NCI-H2107 (cell line): Measurements from ENCODE around the gene MIXL1.
"Not testable (repeated sequence)": the region's sequence is repeated elsewhere in the genome, so short reads cannot be mapped to it uniquely, and the experiment has no call there.

ENCODE experiments used
- DNase-seq: peaks from one replicate; lab custom pipeline; 2025; lab: John Stamatoyannopoulos, UW

The MIXL1 gene

DNA sequence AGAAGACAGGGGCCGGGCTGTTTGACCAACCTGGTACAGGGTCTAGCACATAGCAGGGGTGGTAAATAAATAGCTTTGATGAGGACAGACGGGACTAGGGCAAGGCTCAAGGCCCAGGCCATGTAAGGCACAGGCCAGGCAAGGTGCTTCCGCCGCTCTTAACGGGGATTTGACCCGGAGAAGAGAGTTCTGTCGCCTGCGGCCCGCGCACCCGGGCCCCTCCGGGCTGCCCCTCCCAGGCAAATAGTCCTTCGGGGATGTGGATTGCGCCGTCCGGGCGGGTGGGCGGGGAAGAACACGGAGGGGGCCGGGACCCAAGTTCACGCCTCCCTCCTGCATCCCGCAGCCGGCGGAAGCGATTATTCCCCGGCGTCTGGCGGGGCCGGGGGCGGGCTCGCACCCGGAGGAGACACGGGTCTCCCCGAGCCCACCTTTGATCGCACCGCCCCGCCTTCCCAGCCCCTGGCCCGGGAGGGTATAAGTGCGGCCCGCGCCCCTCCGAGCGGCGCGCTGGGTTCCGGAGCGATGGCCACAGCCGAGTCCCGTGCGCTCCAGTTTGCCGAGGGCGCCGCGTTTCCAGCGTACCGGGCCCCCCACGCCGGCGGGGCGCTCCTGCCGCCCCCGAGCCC, at the start of gene MIXL1:
TSS of gene MIXL1 (plus strand) at position 508 of the 629 bp plus-strand sequence. CDS start at position 526, 18 bp downstream.
- DNase-seq: no peak

DNA sequence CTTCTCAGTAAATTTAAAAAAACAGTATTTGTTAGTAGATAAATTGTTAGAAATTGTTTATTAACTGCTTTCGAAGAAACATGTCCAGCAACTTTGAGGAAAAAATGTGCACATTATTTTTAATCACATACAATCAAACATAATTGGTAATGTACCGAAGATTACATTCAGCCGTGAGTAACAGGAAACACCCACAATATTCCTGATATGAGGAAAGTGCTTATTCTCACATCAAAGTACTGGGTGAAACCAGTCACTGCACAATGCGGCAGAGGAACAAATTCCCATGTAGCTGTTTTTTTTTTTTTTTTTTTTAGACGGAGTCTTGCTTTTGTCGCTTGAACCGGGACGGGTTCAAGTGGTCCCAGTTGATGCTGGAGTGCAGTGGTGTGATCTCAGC, 46.6 kb upstream of the MIXL1 start:
- no peak for DNase-seq

DNA sequence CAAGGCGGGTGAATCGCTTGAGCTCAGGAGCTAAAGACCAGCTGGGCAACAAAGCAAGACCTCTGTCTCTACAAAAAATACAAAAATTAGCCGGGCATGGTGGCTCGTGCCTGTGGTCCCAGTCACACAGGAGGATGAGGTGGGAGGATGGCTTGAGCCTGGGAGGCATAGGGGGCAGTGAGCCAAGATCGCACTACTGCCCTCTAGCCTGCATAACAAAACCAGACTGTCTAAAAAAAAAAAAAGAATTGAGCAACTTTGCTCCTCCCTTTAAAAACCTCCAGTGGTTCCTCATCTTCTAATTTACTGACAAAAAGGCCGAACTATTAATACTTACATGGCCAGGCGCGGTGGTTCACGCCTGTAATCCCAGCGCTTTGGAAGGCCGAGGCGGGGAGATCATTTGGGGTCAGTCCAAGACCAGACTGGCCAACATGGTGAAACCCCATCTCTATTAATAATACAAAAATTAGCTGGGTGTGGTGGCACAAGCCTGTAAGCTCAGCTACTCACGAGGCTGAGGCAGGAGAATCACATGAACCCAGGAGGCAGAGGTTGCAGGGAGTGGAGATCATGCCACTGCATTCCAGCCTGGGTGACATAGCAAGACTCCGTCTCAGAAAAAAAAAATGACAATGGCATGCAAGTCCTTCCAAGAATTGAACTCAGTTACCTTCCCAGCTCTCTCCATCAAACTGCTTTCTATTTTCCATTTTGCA, 41.3 kb upstream of the MIXL1 start:
- DNase-seq: no peak

DNA sequence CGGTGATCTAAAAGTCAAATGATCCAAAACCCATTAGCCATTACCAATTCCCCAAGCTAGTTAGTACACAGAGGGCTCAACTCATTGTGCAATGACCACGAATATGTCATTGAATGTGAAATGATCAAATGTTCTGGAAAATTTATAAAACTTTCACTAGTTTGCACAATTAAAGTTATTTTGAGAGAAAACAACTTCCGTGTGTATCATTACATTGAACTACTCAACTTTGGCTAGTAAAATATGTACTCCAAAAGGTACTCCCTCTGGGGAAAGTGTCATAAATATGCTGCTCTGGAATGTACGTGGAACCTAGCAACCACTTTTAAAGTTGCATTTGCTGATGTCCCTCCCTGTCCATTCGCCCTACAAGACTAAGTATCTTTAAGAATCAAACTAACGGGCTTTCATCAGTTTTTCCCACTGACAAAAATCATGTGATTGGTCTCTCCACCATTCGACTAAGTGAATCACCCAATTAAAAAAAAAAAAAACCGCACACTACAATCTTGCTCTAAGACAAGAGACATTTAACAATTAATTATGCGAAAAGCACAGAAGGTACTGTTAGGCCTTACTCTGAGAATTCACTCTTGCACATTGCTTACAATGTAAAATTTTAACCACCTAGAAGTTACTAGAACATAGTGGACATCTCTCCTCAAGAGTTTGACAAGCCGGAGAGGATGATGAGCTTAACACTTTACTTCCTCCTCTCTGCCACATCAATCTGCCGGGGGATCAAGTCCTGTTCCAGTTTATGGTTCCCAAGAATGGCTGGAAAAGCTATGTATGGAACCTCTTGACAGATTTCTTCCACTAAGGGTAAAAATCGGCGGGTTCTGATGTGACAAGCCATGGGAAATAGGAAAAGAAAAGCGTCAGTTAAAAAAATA, 38.1 kb upstream of the MIXL1 start:
- no peak for DNase-seq

DNA sequence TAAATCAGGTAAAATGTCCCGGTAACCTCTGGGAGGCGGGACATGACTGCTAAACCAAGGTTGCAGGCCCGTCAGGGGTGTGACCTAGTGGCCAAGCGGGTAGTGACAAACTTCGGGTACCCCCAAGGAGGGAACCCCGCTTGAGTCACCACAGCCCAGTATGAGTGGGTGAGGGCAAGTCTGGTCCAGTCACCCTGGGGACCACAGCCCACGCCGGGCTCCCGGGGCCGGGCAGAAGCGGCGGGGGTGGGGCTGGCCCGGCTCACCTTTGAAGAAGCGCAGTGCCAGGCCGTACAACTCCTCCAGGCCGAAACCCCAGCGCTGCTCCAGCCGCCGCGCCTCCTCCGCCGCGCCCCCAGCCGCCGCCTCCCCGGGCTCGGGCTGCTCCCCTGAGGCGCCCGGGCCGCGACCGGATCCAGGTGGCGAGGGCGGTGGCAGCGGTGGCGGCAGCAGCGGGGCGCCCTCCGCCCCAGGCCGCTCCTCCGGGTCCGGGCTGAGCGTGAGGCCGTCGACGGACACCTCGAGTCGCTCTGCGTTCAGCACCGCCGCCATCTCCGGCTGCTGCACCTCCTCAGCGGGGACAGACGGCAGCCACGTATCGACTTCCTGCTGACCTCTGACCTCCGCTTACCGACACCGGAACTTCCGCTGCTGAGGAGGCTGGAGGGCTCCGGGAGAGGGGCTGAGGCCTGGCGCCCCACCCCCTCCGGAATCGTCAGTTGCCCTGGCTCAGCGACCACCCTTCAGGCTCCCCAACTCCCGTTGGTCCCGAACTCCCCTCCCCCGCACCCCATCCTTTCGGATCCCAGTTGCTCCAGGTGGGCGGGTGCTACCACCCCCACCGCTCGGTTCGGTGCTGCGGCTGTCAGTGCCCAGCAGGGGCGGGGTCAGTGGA, 37.1 kb upstream of the MIXL1 start, which contains the start of gene ACBD3:
TSS of gene ACBD3 (minus strand) at position 618 of the 895 bp plus-strand sequence. CDS start at position 552, 66 bp downstream.
- peak; percentile 32 for DNase-seq

DNA sequence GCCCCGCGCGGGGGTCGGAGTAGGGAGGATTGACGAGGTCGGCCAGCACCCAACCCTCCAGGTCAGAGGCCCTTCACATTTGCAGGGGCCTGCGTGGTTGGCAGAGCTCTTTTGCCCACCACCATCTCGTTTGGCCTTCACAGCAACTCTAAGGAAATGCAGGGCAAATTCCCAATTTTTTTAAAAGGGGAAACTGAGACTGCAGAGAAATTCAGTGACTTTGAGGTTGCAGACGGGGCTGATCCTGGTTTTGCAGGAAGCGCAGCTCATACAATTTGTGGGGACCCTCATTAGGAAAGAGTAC, 36.5 kb upstream of the MIXL1 start:
- no peak for DNase-seq

DNA sequence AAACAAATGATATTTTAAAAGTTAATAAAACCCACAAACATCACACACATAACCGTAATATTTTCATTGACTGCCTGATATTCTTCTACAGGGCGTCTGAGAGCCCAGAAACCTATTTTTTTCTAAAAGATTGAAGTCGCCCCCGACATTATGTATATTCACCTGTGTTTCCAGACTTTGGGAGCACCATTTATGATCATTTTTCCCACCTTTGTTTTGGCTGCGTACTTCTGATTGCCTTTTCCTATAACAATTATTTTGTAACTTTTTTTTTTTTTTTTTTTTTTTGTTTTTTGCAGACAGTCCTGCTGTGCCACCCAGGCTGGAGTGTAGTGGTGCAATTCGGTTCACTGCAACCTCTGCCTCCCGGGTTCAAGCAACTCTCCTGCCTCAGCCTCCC, 36.1 kb upstream of the MIXL1 start:
- DNase-seq: no peak

DNA sequence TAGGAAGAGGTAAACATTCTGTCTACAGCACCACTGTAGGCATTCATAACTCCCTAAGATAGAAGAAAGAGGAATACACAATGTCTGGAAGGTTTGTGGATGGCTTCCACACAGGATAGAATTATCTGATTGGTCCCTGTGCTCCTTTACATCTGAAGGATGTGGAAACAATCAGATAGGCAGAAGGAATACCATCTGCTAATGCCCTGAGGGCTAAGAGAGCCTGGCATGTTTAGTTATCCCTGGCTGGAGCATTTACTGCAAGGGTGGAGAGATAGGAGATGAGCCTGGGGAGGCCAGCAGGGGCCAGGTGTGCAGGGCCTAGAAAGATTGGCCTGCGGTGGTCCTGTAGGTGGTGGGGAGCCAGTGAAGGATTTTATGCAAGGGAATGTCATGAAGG, 28.3 kb upstream of the MIXL1 start:
- no peak for DNase-seq

DNA sequence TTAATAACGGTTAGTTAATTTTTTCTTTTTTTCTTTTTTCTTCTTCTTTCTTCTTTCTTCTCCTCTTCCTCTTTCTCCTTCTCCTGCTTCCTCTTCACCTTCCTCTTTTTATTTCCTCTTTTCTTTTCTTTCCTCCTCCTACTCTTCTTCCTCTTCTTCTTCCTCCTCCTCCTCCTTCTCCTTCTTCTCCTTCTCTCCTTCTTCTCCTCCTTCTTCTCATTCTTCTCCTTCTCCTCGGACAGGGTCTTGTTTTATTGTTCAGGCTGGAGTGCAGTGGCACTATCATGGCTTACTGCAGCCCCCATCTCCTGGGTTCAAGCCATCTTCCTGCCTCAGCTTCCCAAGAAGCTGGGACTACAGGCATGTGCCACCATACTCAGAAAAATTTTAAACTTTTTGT, 23.5 kb upstream of the MIXL1 start:
- DNase-seq: no peak

DNA sequence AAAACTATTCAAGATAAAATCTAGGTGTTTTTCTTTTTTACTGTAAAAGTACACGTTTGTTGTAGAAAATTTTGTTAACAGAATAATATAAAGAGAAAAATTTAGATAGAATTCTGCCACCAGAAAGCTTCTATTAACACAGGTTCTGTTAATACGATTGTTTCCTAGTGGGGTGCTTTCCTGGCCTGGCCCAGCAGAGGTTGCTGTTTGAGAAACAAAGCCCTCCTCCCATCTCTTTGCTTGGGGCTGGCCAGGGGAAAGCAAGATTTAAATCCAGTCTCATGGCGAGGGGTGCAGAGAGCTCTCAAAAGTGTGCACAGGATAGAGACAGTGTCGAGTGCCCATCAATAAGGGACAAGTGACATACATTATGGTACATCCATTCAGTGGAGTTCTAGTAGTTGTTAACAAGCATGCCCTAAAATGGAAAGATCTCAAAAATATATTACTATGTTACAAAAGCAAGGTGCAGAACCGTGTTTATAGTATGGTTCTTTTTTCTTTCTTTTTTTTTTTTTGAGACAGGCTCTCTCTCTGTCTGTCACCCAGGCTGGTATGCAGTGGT, 22.4 kb upstream of the MIXL1 start:
- DNase-seq: no peak

DNA sequence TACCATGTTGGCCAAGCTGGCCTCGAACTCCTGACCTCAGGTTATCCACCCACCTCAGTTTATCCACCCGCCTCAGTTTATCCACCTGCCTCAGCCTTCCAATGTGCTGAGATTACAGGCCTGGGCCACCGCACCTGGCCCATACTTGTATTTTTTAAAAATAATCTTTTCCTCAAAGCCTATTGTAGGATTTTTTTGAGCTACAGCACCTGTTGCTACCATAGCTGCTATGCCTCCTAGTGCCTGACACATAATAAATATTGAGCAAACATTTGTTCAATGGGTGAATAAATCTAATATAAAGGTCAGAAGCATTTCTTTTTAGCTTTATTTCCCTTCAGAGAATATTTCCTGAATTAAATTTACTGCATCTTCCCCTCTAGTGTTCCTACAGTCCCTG, 21.2 kb upstream of the MIXL1 start:
- DNase-seq: no peak

DNA sequence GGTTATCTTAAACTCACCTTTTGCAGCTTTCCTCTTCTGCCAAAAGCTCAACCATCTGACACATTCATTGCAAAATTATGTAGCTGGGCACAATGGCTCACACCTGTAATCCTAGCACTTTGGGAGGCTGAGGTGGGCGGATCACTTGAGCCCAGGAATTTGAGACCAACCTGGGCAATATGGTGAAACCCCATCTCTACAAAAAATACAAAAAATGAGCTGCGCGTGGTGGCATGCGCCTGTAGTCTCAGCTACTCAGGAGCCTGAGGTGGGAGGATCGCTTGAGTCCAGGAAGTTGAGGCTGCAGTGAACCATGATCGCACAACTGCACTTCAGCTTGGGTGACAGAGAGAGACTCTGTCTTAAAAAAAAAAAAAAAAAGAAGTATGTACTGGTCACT, 20.8 kb upstream of the MIXL1 start:
- not testable (repeated sequence) for DNase-seq

DNA sequence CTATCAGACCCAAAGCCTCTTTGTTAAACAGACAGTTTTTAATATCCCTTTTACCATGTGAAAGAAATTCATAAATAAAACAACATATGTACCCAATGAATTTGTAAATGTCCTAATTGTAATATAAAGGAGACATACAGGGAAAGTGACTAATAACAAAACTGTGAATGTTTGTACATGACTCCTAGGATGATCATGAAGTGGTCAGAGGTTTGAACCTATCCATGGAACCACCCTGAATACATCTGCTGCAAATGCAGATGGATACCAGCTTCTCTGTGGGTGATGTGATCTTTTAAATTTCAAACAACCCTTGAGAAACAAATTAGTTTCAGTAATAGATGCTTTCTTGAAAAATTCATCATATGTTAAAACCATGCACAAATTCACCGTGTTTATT, 20.2 kb upstream of the MIXL1 start:
- no peak for DNase-seq

DNA sequence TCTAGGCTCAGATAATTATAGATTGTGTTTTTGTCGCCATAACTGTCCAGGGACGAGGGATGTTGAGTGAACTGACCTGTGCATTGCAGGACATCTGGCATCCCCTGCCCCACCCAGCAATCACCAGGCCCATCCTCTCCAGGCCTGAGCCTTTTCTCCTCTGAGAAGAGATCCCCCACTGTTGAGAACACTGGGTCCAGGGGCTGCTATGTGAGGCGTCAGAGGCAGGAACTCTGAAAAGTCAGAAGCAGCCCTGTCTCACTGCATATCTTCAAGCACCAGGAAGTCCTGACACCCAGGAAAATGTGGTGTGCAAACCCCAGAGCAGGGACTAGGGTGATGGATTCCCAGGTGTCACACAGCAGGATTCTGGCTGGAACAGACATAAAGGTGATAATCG, 19.8 kb upstream of the MIXL1 start:
- no peak for DNase-seq

DNA sequence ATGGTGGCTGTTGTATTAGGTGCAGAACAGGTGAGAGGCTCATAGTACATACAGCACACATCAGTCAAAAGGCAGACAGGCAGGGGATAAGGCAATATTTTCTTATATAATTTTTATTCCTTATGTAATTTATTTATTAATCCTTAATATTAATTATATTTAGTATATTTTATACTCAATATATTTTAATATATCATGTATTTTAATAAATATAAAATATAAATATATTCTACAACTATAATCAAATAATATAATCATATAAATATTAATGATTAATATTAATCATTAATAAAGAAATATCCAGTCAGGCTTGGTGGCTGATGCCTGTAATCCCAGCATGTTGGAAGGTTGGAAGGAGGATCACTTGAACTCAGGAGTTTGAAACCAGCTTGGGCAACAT, 19.3 kb upstream of the MIXL1 start:
- no peak for DNase-seq

DNA sequence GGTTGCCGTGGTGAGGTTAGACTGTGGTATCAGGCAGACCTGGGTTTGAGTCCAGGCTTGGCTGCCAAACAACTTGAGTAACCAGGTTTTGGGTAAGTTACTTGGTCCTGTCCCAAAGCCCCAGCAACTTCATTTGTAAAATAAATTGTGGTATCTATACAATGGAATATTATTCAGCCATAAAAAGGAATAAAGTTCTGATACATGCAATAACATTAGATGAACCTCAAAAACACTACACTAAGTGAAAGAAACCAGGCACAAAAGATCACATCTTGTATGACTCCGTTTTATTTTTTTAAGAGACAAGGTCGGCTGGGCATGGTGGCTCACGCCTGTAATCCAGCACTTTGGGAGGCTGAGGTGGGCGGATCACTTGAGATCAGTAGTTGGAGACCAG, 16.4 kb upstream of the MIXL1 start:
- DNase-seq: no peak

DNA sequence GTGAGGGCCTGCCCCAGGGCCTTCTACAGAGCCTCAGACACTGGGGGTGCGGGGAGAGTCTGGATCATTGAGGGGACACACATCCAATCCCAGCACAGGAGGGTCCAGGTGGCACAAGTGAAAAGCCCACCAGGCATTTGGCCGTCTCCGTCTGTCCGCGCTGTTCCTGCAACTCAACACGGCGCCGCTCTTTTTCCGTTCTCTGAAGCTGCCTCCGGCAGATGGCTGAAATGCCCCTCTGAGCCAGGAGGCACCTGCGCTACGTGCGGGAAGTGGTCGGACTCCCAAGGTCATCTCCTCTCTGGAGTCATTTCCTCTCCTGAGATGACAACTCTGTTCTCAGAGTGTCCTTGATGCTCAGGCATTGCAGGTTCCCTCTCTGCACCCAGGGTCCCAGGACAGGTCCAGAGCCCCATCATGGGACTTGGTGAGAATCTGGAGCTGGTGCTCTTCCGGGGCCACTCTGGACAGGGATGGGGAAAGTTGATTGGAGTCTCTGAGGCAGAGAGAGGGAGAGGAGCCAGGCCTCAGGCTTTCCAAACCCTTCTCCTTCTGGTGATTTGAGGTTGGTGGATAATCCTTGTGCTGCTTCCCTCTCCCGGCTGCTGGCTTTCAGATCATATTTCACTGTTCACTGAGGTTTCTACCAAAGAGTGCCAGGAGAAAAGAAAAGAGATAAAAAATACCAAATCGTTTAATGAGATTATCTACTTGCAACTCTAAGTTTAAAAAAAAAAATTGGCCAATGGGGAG, 14.0 kb upstream of the MIXL1 start:
- DNase-seq: no peak

DNA sequence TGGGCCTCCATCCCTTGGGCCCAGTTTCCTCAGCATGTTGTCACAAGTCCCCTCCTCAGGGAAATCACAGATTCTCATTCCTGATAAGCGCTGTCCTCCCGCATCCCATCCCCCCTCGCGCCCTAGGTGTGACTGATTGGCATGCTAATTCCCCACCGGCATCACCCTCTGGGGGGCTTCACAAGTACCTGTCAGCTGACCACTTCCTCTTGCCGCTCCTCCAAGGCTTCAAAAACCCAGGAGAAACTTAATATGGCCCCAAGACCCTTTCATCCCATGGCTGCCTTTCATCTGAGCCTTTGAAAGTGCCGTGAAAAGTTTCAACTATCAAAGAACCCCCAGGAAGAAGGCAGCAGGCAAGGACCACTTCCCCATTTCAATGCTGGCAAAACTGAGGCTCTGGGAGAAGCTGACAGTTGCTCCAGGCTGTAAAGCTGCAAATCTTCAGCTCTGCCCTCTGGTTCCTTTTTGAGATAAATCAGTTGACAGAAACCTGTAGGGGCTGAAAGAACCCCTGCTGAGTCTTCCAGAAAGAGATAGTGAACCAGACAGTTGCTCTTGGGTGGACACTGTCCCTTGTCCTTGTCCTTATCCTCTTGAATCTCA, 12.8 kb upstream of the MIXL1 start:
- no peak for DNase-seq

DNA sequence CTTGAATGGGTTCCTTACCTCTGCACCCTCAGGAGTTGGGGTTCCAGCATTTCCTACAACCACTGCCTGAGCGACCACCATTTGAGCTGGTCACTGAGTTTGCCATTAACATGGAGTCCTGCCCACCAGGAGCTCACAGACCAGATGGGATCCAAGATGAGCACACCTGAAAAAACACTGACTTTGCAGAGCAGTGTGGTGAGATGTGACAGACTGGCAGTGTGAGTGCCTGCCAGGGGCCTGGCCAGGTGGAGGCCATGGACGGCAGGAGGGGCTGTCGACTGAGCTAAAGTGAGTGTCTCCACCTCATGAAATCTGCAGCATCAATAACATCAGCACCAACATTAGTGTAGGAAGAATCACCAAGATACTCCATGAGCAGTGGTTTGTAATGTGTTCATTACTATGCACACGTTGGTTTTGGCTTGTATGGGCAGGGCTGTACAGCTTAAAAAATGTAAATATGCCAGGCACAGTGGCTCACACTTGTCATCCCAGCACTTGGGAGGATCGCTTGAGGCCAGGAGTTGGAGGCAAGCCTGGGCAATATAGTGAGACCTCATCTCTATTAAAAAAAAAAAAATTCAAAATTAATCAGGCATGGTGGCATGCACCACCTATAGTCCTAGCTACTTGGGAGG, 12.2 kb upstream of the MIXL1 start:
- DNase-seq: no peak

DNA sequence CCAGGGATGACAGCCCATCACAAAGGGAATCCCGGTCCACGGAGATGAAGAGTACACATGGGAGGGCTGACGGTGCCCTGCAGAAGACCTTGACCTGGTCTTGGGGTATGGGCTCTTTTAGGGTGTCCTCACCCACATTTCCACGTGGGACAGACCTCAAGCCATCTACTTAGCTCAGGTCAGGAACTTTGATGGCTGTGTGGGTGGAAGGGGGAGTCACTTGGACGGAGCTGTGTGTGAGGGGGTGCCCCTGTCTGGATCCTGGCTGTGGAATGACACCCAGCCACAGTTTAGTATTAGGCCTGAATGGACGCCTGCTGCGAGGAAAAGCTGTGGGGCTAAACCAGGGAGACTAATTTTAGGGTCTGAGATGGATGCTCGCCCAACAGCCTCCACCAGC, 10.9 kb upstream of the MIXL1 start:
- DNase-seq: no peak
